Measurements from ENCODE around the gene JARID2.

DNA sequence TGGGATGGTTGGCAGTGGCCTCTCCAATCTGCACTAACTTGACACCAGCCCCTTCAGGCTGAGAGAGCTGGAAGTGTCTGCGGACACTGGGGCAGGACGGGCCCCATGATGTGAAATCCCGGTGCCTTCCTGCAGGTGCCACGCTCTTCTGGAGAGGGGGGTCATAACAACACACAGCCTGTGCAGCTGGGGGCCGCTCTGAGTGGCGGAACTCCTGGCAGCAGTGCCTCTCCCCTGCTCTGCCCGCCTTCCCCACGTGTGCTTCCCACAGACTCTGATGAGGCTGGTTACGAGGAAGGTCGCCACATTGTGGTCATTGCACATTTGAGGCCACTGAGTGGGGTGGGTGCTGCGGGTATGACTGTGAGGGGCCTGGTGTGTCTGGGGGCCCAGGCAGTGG, 271.7 kb downstream of the JARID2 start:
- TF ChIP-seq, protein P1, sequence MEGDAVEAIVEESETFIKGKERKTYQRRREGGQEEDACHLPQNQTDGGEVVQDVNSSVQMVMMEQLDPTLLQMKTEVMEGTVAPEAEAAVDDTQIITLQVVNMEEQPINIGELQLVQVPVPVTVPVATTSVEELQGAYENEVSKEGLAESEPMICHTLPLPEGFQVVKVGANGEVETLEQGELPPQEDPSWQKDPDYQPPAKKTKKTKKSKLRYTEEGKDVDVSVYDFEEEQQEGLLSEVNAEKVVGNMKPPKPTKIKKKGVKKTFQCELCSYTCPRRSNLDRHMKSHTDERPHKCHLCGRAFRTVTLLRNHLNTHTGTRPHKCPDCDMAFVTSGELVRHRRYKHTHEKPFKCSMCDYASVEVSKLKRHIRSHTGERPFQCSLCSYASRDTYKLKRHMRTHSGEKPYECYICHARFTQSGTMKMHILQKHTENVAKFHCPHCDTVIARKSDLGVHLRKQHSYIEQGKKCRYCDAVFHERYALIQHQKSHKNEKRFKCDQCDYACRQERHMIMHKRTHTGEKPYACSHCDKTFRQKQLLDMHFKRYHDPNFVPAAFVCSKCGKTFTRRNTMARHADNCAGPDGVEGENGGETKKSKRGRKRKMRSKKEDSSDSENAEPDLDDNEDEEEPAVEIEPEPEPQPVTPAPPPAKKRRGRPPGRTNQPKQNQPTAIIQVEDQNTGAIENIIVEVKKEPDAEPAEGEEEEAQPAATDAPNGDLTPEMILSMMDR (IDR thresholded peaks at IDR 0.05): no peak
- no peak for TF ChIP-seq POLR2A (IDR thresholded peaks at IDR 0.05)
